HG03139 (cell line): ENCODE measurements around the gene AUTS2.

Source experiments
- ATAC-seq: cut with Tn5 transposase; IDR thresholded peaks from one replicate; pipeline ENCODE4 v1.9.1; 2021; ENCODE audit not compliant: unreplicated experiment

Gene AUTS2

DNA sequence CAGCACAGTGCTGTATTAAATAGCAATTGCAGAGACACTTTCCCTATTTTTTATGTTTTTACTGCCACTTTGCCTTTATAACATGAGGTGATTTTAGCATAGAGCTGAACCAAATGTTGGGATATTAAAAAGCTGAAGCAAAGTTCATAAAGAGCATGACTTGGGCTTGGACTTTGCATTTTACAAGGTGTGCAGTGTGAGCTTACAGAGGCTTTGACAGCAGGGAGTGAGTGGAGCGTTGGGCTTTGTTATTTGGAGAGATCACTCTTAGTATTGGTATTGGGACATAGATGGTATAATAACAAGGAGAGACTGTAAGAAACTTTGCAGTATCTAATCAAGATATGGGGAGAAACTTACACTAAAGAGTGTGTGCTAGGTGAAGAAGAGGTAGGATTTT is 449.1 kb downstream of the AUTS2 start:
- ATAC-seq, result no peak

DNA sequence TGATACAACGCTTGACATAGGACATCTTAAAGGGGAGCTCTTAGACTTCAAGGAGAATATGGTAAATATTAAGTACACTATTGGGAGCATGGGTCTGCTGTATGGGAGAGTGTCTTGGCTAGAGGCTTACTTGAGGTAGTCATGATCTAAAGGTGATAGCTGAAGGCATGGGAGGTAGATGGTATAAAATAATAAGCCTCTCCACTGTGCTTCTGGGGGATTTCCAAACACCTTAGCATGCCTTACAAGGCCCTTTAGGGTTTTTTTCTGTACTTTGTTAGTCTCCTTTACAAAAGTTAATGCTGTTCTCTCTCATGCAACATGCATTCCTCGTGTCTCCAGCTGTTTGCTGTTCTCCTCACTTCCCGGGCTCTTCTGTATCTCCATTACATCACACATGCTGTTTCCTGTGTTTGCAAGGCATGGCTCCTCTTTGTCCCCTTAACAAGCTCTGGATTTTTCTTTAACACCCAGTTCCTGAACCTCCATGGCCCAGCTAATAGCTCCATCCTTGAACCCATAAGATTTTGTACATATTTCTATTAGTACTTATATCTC is 449.7 kb downstream of the AUTS2 start:
- ATAC-seq, result no peak

DNA sequence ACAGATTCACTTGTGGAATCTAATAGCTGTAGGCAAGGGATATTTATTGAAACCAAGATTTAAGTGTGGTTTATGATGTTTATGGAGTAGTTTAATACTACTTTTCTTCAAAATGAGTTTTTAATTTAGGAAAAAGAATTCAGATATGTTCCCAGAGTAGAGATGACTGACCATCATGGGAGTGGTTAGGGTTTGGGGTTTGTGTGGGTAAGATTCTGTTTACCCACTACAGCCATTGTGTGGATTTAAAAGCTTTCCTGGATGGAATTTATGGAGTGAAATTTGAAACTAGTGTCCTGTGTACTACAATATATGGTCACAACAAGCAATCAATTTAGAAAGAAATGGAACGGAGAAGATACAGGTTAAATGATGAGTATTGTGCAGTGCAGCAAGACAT is 453.5 kb downstream of the AUTS2 start:
- no peak for ATAC-seq

DNA sequence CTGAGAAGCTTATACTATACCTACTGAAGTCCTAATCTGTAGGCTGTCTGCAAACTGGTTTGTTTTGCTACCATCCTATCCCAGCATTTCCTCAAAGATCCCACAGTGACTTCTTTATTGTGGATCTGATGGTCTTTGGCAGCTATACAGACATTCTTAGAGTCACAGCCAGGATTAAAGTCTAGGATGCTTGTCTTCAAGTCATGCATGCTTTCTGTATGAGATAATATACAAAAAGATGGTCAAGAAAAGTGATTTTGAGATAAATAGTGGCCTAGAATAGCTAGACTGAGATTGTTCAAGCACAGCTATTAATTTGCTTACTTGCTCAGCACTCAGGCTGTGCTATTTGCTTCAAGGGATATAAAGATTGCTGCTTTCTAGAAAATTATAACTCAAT is 454.4 kb downstream of the AUTS2 start:
- ATAC-seq, result no peak

DNA sequence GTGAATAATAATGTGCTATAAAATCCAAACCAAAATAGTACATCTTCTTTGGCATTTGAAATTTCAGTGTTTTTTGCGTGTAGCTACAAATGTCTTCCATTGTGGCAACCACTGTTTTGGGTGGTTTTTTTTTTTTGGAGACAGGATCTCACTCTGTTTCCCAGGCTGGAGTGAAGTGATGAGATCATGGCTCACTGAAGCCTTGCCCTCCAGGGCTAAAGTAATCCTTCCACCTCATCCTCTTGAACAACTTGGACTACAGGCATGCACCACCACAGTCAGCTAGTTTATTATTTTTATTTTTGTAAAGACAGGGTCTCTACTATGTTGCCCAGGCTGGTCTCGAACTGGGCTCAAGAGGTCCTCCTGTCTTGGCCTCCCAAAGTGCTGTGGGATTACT is 455.1 kb downstream of the AUTS2 start:
- ATAC-seq, result no peak

DNA sequence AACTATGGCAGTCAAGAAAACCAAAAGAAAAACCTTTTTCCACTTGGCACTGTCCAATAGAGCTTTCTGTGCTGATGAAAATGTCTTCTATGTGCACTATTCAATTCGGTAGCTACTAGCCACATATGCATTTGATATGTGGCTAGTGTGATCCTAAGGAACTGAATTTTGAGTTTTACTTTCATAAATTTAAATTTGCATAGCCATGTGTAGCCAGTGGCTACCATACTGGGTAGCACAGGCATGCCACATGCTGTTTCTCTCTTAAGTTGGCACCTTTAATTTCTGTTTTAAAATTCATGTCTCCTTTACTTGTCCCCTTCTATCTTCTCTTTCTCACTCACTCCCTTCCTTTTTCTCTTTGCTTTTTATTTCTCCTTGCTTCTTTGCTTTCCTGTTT is 455.7 kb downstream of the AUTS2 start:
- ATAC-seq, result no peak

DNA sequence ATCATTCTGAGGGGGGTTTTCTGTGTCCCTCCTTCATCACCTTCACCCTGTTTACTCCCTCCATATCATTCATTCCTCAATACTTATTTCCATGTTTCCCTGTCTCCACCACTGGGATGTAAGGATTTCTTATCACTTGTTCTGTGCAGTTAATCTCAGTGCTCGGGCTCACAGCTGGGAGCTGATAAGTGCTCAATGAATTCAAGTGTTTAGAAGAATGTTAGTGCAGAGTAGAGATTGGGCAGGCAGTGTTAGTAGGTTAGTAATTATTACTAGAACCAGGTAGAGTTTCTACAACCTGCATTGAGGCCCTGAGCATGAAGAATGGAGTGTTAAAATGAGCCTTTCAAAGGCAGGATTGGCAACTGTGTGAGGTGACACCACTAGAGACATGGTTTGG is 458.1 kb downstream of the AUTS2 start:
- no peak for ATAC-seq

DNA sequence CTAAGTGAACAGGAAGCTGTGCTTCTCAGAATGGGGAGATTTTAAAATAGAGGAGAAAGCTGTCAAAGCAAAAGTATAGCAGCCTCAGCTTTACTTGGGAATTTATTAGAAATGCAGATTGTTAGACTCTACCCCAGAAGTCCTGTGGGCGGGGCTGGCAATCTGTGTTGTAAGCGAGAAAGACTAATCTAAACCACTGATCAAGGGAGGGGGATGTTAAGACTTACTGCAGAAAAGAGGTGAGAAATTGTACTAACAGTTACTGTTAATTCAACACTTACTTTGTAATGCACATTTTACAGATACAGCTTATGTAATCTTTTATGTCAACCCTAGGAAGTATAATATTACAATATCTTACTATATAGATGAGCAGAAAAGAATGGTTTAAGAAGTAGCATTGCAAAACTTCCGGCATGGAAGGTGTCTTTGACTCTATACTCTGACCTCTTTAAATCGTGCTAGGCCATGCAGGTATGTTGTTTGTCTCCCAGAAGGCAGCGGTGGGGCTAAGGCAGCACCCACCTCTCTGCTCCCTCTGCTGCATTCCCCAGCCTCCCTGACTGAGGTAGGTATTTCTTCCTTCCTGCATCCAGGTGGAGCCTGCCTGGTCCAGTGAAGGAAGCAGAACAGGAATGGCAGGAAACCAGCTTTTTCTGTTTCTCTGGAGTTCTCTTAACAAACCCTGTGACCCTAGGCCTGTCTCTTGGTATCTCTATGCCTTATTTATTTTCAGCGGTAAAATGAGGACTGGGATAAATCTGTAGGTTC is 462.2 kb downstream of the AUTS2 start:
- no peak for ATAC-seq

DNA sequence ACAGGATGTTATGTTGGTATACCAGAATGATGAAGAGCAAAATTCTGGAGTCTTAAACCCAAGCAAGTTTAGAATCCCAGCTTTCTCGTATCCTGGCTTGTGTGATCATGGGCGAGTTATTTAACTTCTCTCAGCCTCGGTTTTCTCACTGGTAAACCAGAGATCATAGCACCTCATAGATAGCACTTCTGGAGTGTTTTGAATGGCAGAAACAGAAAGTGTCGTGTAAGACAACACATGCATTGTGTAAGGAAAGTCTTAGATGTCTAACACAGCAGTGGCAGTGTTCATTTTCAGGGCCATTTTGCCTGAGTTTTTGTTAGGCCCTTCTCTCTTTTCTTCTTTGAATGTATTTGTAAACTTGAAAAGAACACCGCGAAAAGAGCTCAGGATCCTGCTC is 465.1 kb downstream of the AUTS2 start:
- ATAC-seq, result no peak

DNA sequence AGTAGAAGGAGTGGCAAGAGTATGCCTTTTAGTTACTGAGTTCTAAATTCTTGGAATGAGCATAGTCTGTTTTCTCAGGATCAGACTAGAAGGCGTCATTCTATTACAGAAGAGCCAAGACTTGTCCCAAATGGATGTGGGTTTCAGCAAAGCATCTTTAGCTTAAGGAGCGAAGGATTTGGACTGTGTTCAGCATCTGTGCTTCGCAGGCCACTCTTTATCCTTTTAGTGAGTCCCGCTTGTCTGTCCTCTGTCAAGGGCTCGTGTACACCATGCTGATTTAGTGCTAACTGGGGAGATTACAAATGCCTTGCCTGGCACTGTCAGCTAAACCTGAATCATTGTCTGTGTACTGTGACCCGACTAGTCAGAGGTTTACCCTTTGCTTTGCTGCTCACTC is 465.7 kb downstream of the AUTS2 start:
- no peak for ATAC-seq

DNA sequence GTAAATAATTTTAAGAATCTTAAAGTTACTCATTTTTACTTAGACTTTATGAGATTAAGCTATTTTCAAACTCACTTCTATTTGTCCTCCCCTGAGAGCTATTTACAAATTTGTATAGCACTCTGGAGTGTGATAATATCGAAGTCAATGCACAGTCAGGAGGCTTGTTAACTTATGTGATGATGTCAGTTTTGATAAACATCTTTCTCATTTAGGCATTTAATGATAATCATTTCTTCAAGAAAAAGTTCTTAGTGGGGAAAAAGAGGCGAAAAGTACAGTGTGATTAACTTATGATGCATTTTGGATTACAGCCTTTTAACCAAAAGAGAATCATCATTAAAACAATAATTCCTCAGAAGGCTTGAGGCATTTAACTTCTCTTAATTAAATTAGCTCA is 468.6 kb downstream of the AUTS2 start:
- ATAC-seq, result no peak

DNA sequence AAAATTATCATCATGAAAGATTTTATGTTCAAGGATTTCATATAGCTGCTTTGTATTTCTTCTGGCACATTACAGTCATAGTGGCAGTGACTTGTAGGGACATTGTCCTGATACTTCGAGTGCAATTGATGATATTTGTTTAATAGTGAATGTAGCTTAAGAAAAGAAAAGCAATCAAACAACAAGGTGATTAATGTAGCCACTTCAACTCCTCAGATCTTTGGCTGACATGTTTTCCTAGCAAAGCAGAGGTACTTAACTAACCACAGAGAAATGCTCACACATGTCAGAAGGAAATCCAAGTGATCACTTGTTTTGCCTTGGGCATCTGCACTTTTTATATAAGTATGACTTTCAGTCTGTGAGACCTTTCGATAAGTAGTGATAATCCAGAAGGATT is 470.3 kb downstream of the AUTS2 start:
- no peak for ATAC-seq

DNA sequence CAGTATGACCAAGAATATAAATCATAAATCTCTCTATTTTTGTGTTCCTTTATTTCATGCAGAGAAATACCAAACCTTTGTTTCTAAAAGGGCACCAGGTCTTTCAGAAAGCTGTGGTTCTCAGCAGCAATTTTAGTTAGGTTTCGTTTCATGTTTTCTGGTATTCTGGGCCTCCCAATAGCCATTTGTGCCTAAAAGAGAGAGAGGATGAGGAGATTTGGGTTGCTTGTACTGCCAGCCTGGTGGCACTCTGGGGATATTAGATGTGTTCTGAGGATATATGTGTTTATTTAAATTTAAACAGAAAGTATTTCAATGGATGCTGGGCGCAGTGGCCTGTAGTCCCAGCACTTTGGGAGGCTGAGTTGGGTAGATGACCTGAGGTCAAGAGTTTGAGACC is 471.7 kb downstream of the AUTS2 start:
- no peak for ATAC-seq

DNA sequence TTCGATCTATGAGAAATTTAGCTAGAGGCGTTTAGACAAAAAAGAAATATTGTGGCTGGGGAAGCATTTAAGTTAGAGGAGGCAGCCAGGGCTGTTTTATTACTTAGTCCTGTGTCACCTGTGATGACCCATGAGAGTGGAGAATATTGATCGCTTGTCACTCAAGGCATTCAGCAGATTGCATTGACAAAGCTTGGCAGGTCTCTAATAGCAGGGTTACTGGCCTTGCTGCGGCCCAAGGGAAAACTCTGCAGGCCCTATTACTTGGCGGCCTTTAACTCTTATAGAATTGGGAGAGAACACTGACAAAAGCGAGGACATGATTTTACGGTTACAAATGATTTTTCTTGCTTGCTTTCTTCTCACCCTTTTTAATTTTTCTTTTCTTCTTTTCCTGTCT is 473.5 kb downstream of the AUTS2 start:
- no peak for ATAC-seq

DNA sequence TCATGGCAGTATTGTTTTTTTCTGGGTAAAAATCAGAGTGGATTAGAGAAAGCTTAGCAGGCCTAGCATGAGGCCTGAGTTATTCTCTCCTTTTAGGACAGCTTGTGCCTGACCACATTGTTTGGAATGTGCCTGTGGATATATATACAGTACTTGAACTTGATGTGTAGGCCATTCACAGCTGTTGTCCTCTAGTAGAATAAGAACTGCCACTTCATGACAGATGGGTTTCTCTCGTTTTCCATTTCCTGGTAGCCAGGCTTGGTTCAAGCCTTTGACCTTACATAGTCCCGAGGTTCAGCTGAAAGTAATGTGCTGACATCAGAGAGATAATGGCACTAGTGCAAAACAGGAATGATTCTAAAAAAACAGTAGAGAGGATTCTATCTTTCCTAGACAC is 473.9 kb downstream of the AUTS2 start:
- no peak for ATAC-seq

DNA sequence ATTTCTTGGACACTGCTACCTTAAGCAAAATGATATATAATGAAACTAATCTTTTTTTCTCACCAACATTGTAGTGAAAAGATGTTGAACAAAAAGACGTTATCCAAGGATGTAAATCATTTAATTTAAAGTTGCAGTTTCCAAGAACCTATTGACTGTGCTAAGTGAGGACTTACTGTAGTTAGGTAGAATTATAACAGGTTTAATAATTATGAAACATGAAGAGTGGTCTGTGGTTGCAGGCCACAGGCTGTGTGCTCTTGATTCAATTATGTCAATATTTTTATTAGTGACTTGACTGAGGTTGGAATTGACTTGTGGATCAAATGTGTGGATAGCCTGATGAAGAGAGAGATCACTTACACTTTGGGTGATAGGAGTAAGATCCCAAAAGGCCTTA is 478.1 kb downstream of the AUTS2 start:
- no peak for ATAC-seq

DNA sequence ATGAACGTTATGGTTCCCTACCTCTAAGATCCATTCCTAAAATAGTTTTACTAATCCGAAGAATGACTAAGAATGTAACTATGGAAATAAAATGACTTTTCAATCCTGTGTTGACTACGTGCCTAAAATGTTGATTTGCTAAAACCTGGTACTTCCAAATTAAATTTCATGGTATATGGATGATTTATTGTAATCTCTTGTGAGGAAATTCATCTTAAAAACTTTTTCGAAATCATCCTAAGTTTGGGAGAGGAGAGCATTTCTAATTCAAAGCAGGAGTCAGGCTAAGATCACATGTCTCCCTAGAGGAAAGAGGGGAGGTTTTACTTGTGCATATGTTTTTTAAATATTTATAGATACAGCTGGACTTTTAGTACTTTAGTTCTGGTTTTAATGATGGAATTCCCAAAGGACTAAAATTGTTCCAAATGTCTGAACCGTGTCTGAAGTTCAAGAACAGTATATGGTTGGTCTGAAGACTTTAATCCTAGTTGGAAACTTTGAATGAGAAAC is 483.9 kb downstream of the AUTS2 start:
- no peak for ATAC-seq

DNA sequence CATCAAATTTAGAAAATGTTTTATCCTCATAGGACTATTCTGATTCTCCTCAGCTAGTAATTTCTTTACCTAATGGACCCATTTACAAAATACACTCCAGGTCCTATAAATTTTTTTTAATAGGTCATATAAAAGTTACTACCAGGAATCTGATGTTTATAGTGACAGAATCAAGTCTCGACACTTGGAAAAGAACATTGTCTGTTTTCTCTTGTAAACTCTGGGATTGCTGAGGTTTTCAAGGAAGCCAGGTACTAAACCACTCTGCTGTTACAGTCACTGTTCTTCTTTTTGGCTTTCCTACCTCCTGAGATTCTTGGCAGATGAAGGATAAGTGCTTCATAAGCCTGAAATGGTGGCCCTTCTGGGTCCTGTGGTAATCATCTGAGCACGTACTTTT is 493.1 kb downstream of the AUTS2 start:
- no peak for ATAC-seq

DNA sequence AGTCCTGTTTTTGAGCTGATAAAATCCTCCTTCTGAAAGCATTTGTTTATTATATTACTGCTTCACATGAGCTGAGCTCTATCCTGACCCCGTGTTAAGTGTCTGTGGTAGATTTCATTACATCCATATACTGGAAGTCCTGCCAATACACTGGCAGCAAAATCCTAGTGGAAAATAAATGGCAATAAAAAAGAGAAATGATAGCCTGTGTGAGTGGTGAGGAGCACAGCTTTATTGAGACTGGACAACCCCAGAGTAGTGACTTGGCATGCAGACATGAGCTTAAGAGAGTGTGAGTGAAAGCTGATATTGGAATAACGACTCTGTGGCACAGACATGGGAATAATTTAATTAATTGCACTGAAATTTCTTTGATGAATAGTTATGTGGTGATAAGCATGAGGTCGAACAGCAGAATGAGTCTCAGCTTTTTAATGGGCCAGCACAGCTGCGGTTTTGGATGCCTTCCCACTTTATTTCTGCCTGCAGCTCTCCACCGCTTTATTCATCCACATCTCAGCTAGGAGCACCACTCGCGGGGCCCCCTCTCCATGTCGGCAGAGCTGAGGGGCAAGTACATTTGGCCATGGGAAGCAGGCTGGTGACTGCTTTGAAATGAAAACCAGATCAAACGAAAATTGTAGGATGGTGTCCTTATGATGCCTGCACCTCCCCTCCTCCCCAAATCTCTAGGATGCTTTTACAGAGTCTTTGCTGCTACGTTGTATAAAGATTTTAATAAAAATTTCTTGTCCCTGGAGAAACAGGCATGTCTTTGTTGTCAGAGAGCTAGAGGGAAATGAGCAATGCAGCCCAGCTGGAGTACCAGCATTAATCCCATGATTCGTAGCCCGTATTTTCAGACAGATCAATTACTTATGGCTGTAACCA is 494.3 kb downstream of the AUTS2 start:
- ATAC-seq, result no peak

DNA sequence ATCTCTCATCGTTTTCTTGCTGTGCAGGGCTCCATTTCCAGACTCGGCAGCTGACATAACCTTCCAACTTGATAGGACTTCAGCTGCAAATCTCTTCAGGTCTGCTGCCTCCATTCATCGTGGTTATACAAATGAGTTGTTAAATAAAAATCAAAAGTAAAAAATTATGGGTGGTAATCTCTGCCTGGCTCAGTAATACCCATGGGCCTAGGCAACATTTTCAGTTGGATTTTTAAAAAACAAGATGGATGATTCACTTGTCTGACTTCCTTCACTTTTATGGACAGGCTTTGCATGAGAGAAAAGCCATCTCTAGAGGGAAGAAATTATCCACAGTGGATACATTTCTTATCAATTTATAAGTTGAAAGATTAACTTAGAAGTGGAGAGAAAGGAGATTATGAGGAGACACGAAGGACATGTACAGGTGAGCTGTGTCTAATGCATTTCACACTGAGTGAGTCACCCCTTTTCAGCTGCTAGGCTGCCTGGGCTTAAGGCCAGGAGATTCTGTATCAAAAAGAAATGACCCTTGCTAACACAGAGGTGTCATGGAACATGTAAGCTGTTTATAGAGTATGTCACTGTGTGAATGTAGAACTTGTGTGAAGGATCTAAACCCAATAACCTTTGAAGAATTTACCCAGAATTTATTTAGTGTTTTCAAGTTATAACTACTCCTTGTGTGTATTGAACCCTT is 495.1 kb downstream of the AUTS2 start:
- no peak for ATAC-seq

DNA sequence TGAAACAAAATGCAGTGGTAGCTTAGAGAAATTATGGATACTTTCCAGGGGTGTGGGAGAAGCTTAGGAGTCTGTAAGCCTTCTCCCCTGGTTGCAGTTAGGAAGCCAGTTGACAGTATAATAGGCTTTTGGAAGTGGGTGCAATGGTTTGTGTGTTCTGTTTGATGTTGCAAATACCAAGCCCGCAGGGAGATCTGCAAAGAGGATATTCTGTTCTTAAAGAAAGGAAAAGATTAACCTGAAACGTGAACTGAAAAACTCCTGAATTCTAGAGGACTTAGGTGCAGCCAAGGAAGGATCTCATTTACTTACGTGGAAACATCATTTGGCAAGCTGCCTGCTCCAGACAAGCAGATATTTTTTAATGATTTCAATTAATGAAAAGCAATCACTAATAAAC is 496.6 kb downstream of the AUTS2 start:
- ATAC-seq, result no peak
